Mucosa of rectum (tissue), 2 donors: Measurements from ENCODE around the gene TIMP1.

ENCODE experiments used
- H3K27ac ChIP-seq, 2 donors: one replicate each; pipeline ENCODE4 v1.7.0; 2013; ENCODE audit warnings: inconsistent platforms in 2 of 2, low read depth in 2 of 2, low read length in 2 of 2
- H3K27me3 ChIP-seq, 2 donors: one replicate each; pipeline ENCODE4 v1.7.0; 2013; ENCODE audit warnings: low read length in 2 of 2; ENCODE audit not compliant: control insufficient read depth in 2 of 2, insufficient read depth in 2 of 2
- H3K36me3 ChIP-seq, 2 donors: one replicate each; pipeline ENCODE4 v1.7.0; 2013; ENCODE audit warnings: low read length in 2 of 2; ENCODE audit not compliant: control insufficient read depth in 2 of 2, insufficient read depth in 2 of 2
- H3K4me1 ChIP-seq, 2 donors: one replicate each; pipeline ENCODE4 v1.7.0; 2013; ENCODE audit warnings: low read length in 2 of 2, mild to moderate bottlenecking in 1 of 2; ENCODE audit not compliant: control insufficient read depth in 2 of 2, insufficient read depth in 2 of 2
- H3K4me3 ChIP-seq, 2 donors: one replicate each; pipeline ENCODE4 v1.7.0; 2013; ENCODE audit warnings: low read length in 2 of 2
- H3K9ac ChIP-seq, 2 donors: one replicate each; pipeline ENCODE4 v1.7.0; 2013; ENCODE audit warnings: low read length in 2 of 2, low read depth in 1 of 2, mild to moderate bottlenecking in 1 of 2
- H3K9me3 ChIP-seq, 2 donors: one replicate each; pipeline ENCODE4 v1.7.0; 2013; ENCODE audit warnings: low read length in 2 of 2; ENCODE audit not compliant: control insufficient read depth in 2 of 2
- donor health status: healthy.
- donor health status: Normal muscosa, but diverticular disease.

The TIMP1 gene

DNA sequence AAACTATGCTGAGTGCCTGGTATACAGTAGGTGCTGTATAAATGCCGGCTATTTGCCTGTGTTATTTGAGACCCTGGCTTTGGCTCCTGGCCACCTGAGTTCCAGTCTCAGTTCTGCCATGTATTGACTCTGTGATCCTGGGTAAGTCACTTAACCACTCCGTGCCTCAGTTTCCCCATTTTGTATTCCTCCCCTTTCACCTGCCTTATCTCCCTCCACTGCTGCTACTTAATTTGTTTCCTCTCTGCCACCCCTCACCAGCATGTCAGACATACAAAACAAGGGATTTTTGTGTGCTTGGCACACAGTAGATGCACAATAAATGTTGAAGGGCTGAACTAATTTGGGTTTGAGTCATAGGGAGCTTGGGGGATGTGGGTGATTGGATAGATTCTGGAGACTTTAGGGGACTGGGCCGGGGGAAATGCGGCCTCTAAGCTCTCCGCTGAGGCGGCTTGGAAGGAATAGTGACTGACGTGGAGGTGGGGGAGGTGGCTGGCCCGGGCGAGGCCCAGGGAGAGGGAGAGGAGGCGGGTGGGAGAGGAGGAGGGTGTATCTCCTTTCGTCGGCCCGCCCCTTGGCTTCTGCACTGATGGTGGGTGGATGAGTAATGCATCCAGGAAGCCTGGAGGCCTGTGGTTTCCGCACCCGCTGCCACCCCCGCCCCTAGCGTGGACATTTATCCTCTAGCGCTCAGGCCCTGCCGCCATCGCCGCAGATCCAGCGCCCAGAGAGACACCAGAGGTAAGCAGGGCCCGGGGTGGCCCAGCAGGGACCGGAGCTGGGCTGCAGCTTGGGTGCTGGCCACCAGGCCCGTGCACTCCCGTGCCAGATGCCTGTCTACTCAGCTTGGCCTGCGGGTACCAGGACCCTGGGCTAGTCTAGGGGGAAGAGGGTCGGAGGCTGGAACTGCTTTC, at the start of gene TIMP1:
TIMP1 (plus strand) TSS at position 706 of the 917 bp plus-strand sequence. CDS start 980 bp downstream, outside the sequence.
- Histone ChIP-seq H3K27me3 (no peaks in the 10 kb centered on the region), H3K9me3 (no peaks in the 10 kb centered on the region), H3K36me3 (no peaks in the 10 kb centered on the region), H3K4me1 (peaks cover 0 to 4% of the 10 kb centered on the region in 2 donors), H3K4me3 (peak within 1 kb of the TSS; percentile 47 to 56), H3K27ac (peak within 1 kb of the TSS; percentile 40 to 71), H3K9ac (peak within 1 kb of the TSS; percentile 41 to 61)

DNA sequence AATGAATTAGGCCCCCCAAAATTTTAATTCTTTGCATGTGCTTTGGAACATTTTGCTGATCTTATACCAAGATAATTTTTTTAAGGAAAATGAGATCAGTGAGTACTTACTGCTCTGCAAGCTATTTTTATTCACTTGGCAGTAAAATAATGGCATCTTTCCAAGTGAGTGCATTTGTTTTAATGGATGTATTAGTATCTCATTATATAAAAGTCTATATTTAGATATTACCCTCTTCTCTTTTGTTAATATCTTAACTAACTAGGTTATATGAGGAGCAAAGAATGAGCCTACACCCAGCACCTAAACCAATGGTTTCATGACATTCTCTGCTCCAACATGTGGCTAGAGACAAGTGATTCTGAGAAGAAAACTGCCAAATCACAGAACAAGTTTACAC, 42.4 kb upstream of the TIMP1 start:
- H3K9me3 ChIP-seq, result no peaks in the 10 kb centered on the region
- H3K27me3 ChIP-seq, result peaks cover 0 to 2% of the 10 kb centered on the region in 2 donors
- H3K27ac ChIP-seq, result no peak overlapping the region
- H3K4me3 ChIP-seq, result no peak overlapping the region
- H3K9ac ChIP-seq, result no peak overlapping the region
- H3K4me1 ChIP-seq, result no peaks in the 10 kb centered on the region
- no peaks in the 10 kb centered on the region for H3K36me3 ChIP-seq

DNA sequence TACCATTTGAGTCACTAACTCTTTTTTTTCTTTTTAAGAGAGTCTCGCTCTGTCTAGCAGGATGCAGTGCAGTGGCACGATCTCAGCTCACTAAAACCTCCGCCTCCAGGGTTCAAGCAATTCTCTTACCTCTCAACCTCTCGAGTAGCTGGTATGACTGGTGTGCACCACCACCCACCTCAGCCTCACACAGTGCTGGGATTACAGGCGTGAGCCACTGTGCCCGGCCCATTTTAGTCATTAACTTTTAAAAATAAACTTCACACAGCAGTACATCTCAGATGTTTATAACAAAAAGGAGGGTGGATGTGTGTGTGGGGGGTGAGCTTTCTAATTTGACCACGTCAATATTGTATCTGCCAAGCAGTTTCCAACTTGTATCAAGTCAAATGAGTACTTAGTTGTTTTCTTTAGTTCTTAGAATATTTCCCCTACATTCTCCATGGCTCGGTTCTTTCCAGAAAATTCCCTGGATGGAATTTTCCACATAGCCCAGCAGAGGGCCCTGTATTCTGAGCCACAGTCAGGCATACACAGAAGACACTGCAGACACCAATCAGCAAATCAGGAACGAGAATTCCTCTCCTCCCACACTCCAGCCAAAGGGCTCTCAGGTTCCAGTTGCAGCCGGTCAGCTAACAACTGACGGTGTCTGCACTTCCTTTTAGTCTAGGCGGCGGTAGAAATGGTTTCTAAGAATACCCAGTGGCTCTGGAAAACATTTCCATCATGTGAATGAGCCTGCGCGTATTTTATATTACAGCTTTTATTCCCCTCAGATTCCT, 41.3 kb upstream of the TIMP1 start:
- H3K36me3 ChIP-seq, result no peaks in the 10 kb centered on the region
- H3K4me3 ChIP-seq, result no peak overlapping the region
- peak overlapping the region in 1 of 2 donors; percentile 1 for H3K9ac ChIP-seq
- H3K4me1 ChIP-seq, result no peaks in the 10 kb centered on the region
- H3K27ac ChIP-seq, result peak overlapping the region; percentile 43 to 63
- H3K27me3 ChIP-seq, result peaks cover 0 to 2% of the 10 kb centered on the region in 2 donors
- H3K9me3 ChIP-seq, result no peaks in the 10 kb centered on the region

DNA sequence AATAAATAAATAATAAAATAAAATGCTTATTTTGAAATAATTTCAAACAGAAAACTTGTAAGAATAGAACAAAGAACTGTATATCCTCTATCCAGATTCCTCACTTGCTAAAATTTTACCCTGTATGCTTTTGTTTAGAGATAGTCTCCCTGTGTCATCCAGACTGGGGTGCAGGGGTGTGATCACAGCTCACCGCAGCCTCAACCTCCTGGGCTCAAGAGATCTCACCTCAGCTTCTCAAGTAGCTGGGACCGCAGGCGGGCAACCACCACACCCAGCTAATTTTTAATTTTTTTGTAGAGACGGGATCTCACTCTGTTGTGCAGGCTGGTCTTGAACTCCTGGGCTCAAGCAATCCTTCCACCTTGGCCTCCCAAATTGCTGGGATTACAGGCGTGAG, 38.7 kb upstream of the TIMP1 start:
- Histone ChIP-seq H3K9ac (no peak overlapping the region), H3K27me3 (peaks cover 0 to 4% of the 10 kb centered on the region in 2 donors), H3K27ac (no peak overlapping the region), H3K4me1 (no peaks in the 10 kb centered on the region), H3K36me3 (no peaks in the 10 kb centered on the region), H3K4me3 (no peak overlapping the region), H3K9me3 (no peaks in the 10 kb centered on the region)

DNA sequence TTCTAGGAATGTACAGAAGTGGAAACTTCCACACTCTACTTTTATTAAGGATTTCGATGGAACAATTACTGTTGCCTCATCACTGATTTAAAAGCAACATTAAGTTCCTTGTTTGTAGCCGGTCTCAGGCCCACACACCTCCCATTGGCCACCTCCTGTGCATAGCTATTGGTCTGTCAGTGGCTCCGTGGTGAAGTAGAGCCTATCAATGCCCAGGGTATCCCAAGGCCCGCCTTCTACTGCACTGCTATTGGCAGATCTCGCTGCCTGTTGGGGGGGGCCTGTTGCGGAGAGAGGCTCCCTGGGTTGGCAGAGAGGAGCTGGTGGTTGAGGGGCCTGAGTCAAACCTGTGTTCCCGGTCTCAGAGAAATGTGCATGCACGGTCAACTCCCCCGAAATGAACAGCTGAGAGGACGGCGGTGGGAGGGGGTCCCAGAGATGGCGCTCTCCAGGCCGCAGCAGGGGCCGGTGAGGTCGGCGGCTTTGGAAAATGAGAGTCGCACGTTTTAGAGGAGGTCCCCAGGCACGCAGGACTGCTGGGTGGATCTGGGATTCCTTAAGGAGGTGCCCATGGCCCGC, 26.1 kb upstream of the TIMP1 start:
- no peaks in the 10 kb centered on the region for H3K9me3 ChIP-seq
- H3K27me3 ChIP-seq, result no peaks in the 10 kb centered on the region
- peaks cover 0 to 14% of the 10 kb centered on the region in 2 donors for H3K4me1 ChIP-seq
- no peaks in the 10 kb centered on the region for H3K36me3 ChIP-seq
- peak overlapping the region; percentile 57 to 74 for H3K4me3 ChIP-seq
- H3K27ac ChIP-seq, result peak overlapping the region; percentile 70 to 84
- H3K9ac ChIP-seq, result peak overlapping the region; percentile 63 to 84

DNA sequence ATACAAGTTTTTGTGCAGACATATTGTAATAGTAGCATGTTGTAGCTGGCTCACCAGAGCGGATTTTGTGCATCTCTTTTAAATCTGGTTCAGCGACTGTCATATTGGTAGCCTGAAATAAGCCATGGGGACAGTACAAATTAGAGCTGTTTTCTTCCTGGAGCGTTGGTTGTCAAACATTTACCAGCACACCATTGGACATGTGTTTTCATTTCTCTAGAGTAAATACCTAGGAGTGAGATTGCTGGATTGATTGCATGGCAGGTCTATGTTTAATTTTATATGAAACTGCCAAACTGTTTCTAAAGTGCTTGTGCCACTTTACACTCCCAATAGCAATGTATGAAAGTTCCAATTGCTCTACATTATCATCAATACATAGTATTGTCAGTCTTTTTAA, 23.8 kb upstream of the TIMP1 start:
- H3K36me3 ChIP-seq, result peaks cover 6 to 7% of the 10 kb centered on the region in 2 donors
- no peaks in the 10 kb centered on the region for H3K9me3 ChIP-seq
- H3K27ac ChIP-seq, result peak overlapping the region; percentile 32 to 70
- H3K4me3 ChIP-seq, result no peak overlapping the region
- no peak overlapping the region for H3K9ac ChIP-seq
- H3K4me1 ChIP-seq, result peaks cover 7 to 17% of the 10 kb centered on the region in 2 donors
- H3K27me3 ChIP-seq, result no peaks in the 10 kb centered on the region

DNA sequence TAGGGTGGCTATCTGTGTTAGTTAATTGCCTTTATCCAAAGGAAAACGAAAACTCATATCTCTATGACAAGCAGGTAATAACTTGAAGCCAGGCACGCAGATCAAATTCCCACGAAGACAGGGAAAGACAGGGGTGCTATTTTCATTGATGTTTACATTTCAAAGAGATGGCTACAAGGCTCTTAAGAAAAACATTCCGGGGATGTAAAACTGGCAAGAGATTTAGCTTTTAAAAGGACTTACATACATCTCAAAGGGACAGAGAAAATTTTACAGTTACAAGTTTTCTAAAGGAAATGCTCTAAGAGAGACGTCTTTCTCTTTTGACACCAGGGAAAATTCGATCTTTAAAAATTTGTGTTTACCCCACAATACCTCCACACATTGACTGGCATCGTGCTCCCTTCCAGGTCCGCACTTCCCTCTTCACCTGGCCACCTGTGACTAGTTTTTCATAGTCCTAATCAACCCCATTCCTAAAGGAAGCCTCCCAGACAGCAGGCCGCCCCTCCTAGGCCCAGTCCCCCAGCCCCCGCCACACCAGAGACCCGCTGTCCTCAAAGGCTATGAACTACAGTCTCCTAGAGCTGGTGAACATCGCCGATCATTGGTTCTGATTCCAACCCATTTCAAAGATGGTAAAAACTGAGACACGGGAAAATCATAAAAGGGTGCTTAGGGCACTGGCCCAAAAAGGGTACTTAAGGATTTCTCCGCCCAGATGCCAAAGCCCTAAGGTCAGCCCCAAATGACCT, 21.9 kb upstream of the TIMP1 start:
- no peaks in the 10 kb centered on the region for H3K9me3 ChIP-seq
- no peaks in the 10 kb centered on the region for H3K27me3 ChIP-seq
- peak overlapping the region; percentile 72 to 87 for H3K4me3 ChIP-seq
- H3K36me3 ChIP-seq, result peaks cover 18 to 22% of the 10 kb centered on the region in 2 donors
- peak overlapping the region; percentile 94 to 95 for H3K27ac ChIP-seq
- H3K4me1 ChIP-seq, result peaks cover 7 to 17% of the 10 kb centered on the region in 2 donors
- H3K9ac ChIP-seq, result peak overlapping the region; percentile 64 to 70

DNA sequence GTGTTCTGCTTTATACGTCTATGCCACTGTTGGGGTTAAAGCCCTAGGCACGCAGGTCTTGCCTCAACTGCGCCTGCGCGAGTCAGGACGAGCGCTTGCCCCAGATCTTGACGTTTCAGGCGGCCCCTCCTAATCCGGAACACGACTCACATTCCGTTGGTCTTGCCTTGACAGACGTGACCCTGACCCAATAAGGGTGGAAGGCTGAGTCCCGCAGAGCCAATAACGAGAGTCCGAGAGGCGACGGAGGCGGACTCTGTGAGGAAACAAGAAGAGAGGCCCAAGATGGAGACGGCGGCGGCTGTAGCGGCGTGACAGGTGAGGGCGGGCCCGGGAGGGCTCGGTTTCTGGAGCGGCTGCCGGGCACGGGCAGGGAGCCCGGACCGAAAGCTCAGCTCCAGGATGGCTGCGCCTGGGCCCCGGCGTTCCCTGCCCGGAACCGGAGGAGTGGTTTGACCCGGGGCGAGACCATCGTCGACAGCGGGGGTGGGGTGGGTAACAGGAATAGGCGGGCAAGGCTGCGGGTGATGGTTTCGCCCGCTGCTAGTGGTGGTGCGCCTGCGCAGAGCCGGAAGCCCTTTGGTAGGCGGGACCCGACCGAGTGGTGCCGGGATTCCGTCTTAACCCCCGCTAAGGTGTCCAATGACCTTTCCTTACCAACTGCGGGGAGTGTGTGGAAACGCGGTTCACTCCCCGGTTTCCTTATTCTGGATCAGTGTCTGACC, 21.1 kb upstream of the TIMP1 start, which contains the start of gene ARAF:
ARAF (plus strand) TSS at position 272 of the 725 bp plus-strand sequence. CDS start 1,763 bp downstream, outside the sequence.
- Histone ChIP-seq H3K4me1 (peaks cover 7 to 17% of the 10 kb centered on the region in 2 donors), H3K9me3 (no peaks in the 10 kb centered on the region), H3K9ac (peak within 1 kb of the TSS; percentile 64 to 74), H3K4me3 (peak within 1 kb of the TSS; percentile 72 to 87), H3K27ac (peak within 1 kb of the TSS; percentile 94 to 95), H3K27me3 (no peaks in the 10 kb centered on the region), H3K36me3 (peaks cover 18 to 24% of the 10 kb centered on the region in 2 donors)

DNA sequence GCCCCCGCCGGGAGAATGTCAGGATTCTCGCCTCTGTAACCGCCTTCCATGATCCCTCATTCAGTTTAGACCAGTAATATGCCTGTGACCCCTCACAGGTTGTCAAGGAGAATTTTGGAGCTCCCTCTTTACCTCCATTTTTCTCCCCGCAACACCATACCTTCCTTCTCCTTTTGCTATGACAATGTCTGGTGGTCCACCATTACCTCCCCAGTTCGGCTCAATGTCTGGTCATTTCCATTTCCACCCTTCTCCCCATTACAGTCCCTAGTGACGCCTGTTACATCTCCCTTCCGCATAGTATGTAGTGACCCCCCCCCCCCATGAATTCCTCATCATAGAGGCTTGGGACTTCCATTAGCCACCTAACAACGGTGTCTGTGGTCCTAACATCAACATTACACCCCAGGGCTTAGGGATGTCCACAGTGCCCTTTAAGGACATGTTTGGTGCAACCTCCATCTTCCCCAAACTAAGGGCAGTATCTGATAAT, 20.5 kb upstream of the TIMP1 start:
- no peaks in the 10 kb centered on the region for H3K9me3 ChIP-seq
- H3K36me3 ChIP-seq, result peaks cover 24 to 29% of the 10 kb centered on the region in 2 donors
- peaks cover 7 to 17% of the 10 kb centered on the region in 2 donors for H3K4me1 ChIP-seq
- H3K27me3 ChIP-seq, result no peaks in the 10 kb centered on the region
- peak overlapping the region; percentile 94 to 95 for H3K27ac ChIP-seq
- H3K4me3 ChIP-seq, result peak overlapping the region; percentile 72 to 87
- H3K9ac ChIP-seq, result peak overlapping the region; percentile 64 to 74
